Duodenal mucosa (tissue), 2 donors: ENCODE measurements around the gene VSIG8.
"Not testable (repeated sequence)": the region's sequence is repeated elsewhere in the genome, so short reads cannot be mapped to it uniquely, and the experiment has no call there.

ENCODE experiments used
- H3K27ac ChIP-seq: one replicate; pipeline ENCODE4 v1.7.0; 2013; ENCODE audit warnings: low read depth, low read length
- H3K27me3 ChIP-seq, 2 donors: one replicate each; pipeline ENCODE4 v1.7.0; 2013; ENCODE audit warnings: low read length in 2 of 2, control low read depth in 1 of 2; ENCODE audit not compliant: insufficient read depth in 2 of 2, control insufficient read depth in 1 of 2
- H3K36me3 ChIP-seq, 2 donors: one replicate each; pipeline ENCODE4 v1.7.0; 2013; ENCODE audit warnings: low read length in 2 of 2, control low read depth in 1 of 2; ENCODE audit not compliant: insufficient read depth in 2 of 2, control insufficient read depth in 1 of 2
- H3K4me1 ChIP-seq, 2 donors: one replicate each; pipeline ENCODE4 v1.7.0; 2013; ENCODE audit warnings: low read length in 2 of 2, control low read depth in 1 of 2; ENCODE audit not compliant: insufficient read depth in 2 of 2, control insufficient read depth in 1 of 2
- H3K4me3 ChIP-seq, 2 donors: one replicate each; pipeline ENCODE4 v1.7.0; 2013; ENCODE audit warnings: low read length in 2 of 2, low read depth in 1 of 2
- H3K9ac ChIP-seq, 2 donors: one replicate each; pipeline ENCODE4 v1.7.0; 2013; ENCODE audit warnings: low read length in 2 of 2, low read depth in 1 of 2
- H3K9me3 ChIP-seq, 2 donors: one replicate each; pipeline ENCODE4 v1.7.0; 2013; ENCODE audit warnings: low read length in 2 of 2, control low read depth in 1 of 2; ENCODE audit not compliant: control insufficient read depth in 1 of 2

VSIG8 gene, protein sequence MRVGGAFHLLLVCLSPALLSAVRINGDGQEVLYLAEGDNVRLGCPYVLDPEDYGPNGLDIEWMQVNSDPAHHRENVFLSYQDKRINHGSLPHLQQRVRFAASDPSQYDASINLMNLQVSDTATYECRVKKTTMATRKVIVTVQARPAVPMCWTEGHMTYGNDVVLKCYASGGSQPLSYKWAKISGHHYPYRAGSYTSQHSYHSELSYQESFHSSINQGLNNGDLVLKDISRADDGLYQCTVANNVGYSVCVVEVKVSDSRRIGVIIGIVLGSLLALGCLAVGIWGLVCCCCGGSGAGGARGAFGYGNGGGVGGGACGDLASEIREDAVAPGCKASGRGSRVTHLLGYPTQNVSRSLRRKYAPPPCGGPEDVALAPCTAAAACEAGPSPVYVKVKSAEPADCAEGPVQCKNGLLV

GRCh38 chr1:159862557-159862956 lies at the start of gene VSIG8:
Gene VSIG8, minus strand, starts transcription at chr1:159862657. Its CDS starts 136 bp downstream, at chr1:159862521.
- Histone ChIP-seq H3K4me1 (peaks cover 7 to 10% of the 10 kb centered on the region in 2 donors), H3K9ac (no peak within 1 kb of the TSS), H3K9me3 (no peaks in the 10 kb centered on the region), H3K27me3 (no peaks in the 10 kb centered on the region), H3K27ac (no peak within 1 kb of the TSS), H3K36me3 (no peaks in the 10 kb centered on the region), H3K4me3 (no peak within 1 kb of the TSS)

- Histone ChIP-seq H3K27me3 (no peaks in the 10 kb centered on the region), H3K4me3 (peak overlapping the region in 1 of 2 donors; percentile 7), H3K36me3 (no peaks in the 10 kb centered on the region), H3K4me1 (peaks cover 67 to 69% of the 10 kb centered on the region in 2 donors), H3K27ac (peak overlapping the region; percentile 25), H3K9me3 (no peaks in the 10 kb centered on the region), H3K9ac (peak overlapping the region in 1 of 2 donors; percentile 7)
These were observed 49.0 kb upstream of the VSIG8 start for GRCh38 chr1:159911326-159912070.

DNA sequence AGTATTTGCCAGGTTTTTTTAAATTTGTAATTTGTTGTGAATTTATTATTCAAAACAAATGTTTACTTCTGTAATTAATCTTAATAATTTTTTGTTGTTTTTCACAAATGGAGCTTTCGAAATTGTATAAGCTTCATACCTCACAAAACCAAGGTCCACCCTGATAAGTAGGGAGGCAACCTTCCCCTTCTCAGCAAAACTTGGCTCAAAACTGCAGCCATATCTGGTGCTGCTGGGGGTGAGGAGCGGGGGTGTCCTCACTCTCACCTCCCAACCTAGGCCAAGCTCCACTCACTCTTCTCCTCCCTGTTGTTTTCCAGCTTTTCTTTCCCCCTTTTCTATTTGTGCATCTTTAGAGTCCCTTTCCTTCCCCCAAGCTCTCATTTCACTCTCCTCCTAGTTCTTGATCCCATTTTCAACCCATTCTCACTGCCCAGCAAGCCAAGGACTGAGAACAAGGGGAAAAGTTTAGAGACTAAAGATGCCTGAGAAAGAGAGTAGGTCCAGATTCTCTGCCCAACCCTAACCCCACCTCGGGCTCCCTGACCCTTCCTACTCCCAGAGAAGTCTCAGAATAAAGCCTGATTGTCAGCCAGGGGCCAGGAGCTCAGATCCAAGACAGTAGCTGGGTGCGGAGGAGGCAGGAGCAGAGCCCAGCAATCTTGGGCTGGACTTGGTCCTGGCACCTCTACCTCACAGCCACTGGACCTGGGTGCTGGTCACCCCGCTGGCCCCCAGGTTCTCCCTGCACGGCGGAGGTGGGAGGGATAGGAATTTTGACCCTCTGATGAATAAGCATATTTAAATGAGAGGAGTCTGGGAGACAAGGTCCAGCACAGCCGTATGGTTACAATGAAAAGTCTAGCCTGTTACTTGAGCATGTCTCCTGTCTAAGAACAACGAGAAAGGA lies 45.8 kb upstream of the VSIG8 start:
- Histone ChIP-seq H3K27ac (no peak overlapping the region), H3K27me3 (no peaks in the 10 kb centered on the region), H3K9me3 (no peaks in the 10 kb centered on the region), H3K36me3 (no peaks in the 10 kb centered on the region), H3K4me1 (peaks cover 50 to 52% of the 10 kb centered on the region in 2 donors), H3K4me3 (no peak overlapping the region), H3K9ac (no peak overlapping the region)

DNA sequence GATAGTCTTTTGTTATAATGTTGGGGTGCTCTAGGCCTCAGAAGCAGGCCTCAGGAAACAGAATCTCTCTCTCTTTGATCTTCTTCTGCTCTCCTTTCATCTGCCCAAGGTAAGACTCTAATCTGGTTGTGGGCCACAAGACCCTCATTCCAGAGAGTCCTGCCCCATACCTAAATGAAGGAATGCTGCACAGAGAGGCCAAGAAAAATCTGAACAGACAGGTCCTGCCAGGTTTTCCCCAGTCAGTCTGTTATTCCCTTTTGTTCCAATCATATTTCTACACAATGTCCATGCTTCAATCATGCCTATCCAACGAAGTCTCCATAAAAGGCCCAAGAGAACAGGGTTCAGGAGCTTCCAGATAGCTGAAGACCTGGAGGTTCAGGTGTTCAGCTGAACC lies 44.5 kb upstream of the VSIG8 start:
- no peak overlapping the region for H3K27ac ChIP-seq
- no peak overlapping the region for H3K4me3 ChIP-seq
- peaks cover 47 to 48% of the 10 kb centered on the region in 2 donors for H3K4me1 ChIP-seq
- H3K27me3 ChIP-seq: no peaks in the 10 kb centered on the region
- no peaks in the 10 kb centered on the region for H3K9me3 ChIP-seq
- H3K9ac ChIP-seq: no peak overlapping the region
- H3K36me3 ChIP-seq: no peaks in the 10 kb centered on the region

DNA sequence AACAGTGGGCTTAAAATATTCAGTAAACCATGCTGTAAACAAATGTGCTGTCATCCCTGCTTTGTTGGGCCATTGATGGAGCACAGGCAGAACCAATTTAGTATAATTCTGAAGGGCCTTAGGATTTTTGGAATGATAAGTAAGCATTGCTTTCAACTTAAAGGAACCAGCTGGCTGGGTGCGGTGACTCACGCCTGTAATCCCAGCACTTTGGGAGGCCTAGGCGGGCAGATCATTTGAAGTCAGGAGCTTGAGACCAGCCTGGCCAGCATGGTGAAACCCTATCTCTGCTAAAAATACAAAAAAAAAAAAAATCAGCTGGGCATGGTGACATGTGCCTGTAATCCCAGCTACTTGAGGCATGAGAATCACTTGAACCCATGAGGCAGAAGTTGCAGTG lies 41.6 kb upstream of the VSIG8 start:
- H3K9me3 ChIP-seq, H3K9ac ChIP-seq, H3K36me3 ChIP-seq, H3K4me3 ChIP-seq, H3K27me3 ChIP-seq, H3K27ac ChIP-seq: not testable (repeated sequence)
- peaks cover 35 to 37% of the 10 kb centered on the region in 2 donors for H3K4me1 ChIP-seq

GRCh38 chr1:159902541-159902940 lies 40.1 kb upstream of the VSIG8 start:
- Histone ChIP-seq H3K36me3 (no peaks in the 10 kb centered on the region), H3K27me3 (no peaks in the 10 kb centered on the region), H3K4me3 (no peak overlapping the region), H3K9ac (no peak overlapping the region), H3K4me1 (peaks cover 20 to 25% of the 10 kb centered on the region in 2 donors), H3K9me3 (no peaks in the 10 kb centered on the region), H3K27ac (no peak overlapping the region)

GRCh38 chr1:159900755-159901360 lies 38.4 kb upstream of the VSIG8 start:
- no peaks in the 10 kb centered on the region for H3K9me3 ChIP-seq
- H3K27me3 ChIP-seq: no peaks in the 10 kb centered on the region
- no peak overlapping the region for H3K4me3 ChIP-seq
- H3K9ac ChIP-seq: no peak overlapping the region
- H3K36me3 ChIP-seq: no peaks in the 10 kb centered on the region
- no peak overlapping the region for H3K27ac ChIP-seq
- peaks cover 16 to 18% of the 10 kb centered on the region in 2 donors for H3K4me1 ChIP-seq

GRCh38 chr1:159900086-159900680 lies 37.7 kb upstream of the VSIG8 start, which contains the start of gene CFAP45:
Gene CFAP45, minus strand, starts transcription at chr1:159900165. Its CDS starts 67 bp downstream, at chr1:159900098.
- Histone ChIP-seq H3K27ac (peak within 1 kb of the TSS; percentile 53), H3K9ac (peak within 1 kb of the TSS in 1 of 2 donors; percentile 6), H3K4me3 (peak within 1 kb of the TSS in 1 of 2 donors; percentile 43)

DNA sequence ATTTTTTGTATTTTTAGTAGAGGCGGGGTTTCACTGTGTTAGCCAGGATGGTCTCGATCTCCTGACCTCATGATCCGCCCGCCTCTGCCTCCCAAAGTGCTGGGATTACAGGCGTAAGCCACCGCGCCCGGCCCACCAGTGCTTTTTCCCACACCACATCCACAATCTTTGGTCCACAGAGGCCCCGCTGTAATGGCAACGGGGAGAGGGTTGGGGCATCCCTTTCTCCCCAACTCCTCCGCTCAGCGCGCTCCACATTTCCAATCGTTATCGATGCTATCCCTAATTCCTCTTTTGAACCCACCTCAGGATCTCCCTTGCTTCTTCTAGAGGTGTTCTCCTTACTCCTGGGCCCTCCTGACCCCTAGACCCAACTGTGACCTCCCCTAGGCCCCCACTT lies 37.2 kb upstream of the VSIG8 start:
- H3K27ac ChIP-seq, H3K36me3 ChIP-seq, H3K9me3 ChIP-seq, H3K27me3 ChIP-seq: not testable (repeated sequence)
- Histone ChIP-seq H3K9ac (peak overlapping the region in 1 of 2 donors; percentile 6), H3K4me1 (peaks cover 16 to 18% of the 10 kb centered on the region in 2 donors), H3K4me3 (peak overlapping the region in 1 of 2 donors; percentile 16)

More at GRCh38 chr1:159900086-159900680, 37.7 kb upstream of the VSIG8 start, which contains the start of gene CFAP45:
- Histone ChIP-seq H3K9me3 (no peaks in the 10 kb centered on the region), H3K27me3 (no peaks in the 10 kb centered on the region), H3K36me3 (no peaks in the 10 kb centered on the region), H3K4me1 (peaks cover 16 to 18% of the 10 kb centered on the region in 2 donors)
